IMR-90 (cell line): ENCODE results near the gene KLHL29.

Experiments
- CEBPB ChIP-seq: IDR thresholded peaks from 2 replicates; pipeline ENCODE4 v1.6.1; 2012; ENCODE audit warnings: low read depth, low read length, improper control_type of control experiment
- CTCF ChIP-seq: conservative IDR thresholded peaks from 2 replicates; pipeline ENCODE4 v1.5.1; 2012; ENCODE audit warnings: mild to moderate bottlenecking, low read depth, low read length, improper control_type of control experiment
- FOS ChIP-seq: fragments of 150-350 bp; IDR thresholded peaks from 2 replicates; pipeline ENCODE4 v1.6.1; 2016; ENCODE audit warnings: low read depth, low read length
- MAFK ChIP-seq: IDR thresholded peaks from 2 replicates; pipeline ENCODE4 v1.6.1; 2012; ENCODE audit warnings: low read depth, low read length, improper control_type of control experiment
- NFE2L2 ChIP-seq: fragments of 150-350 bp; IDR thresholded peaks from 2 replicates; pipeline ENCODE4 v1.6.1; 2016; ENCODE audit warnings: low read depth, mild to moderate bottlenecking, low read length
- POLR2A ChIP-seq: IDR thresholded peaks from 2 replicates; pipeline ENCODE4 v1.6.1; 2012; ENCODE audit warnings: mild to moderate bottlenecking, low read depth, low read length
- RFX5 ChIP-seq: IDR thresholded peaks from 2 replicates; pipeline ENCODE4 v1.8.0; 2012; ENCODE audit warnings: low read depth, mild to moderate bottlenecking, low read length, moderate library complexity
- SMC3 ChIP-seq: fragments of 150-350 bp; IDR thresholded peaks from 2 replicates; pipeline ENCODE4 v1.6.1; 2016; ENCODE audit warnings: low read depth, mild to moderate bottlenecking, antibody characterized with exemption, low read length, moderate library complexity

DNA sequence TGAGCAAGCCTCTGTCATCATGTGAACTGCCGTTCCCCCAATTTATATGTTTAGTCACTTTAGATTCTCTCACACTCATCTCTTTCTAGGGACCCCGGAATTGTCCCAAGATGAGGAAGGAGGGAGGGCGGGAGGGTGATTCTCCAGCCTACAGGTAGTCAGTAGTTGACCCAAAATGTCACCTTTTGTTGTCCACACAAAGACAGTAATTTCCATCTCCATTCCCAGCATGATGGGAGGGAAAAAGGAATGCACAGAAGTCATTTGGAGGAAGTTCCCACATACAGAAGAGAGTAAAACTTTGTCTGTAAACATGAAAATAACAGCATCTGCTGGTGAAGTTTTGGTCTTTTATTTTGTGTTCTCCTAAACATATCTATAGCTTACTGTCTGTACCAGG lies 222.9 kb downstream of the KLHL29 start:
- TF ChIP-seq RFX5 (no peak), CTCF (no peak), POLR2A (no peak), CEBPB (no peak), MAFK (no peak), NFE2L2 (no peak), SMC3 (no peak), FOS (no peak)
